ENCODE results near the gene LOXL1. TPM values are rescaled to one million over a fixed set of nuclear protein-coding genes. Genes with fewer than 3 reads are reported as not detected.

The LOXL1 gene
- total RNA-seq, 1 experiment from 2014 or later: 249 TPM

- POLR2A ChIA-PET (ENCODE audit: unreplicated experiment): no interaction called here
- H3K9me2 ChIP-seq (replicated peaks; ENCODE audit: low read length): no peaks in the 10 kb centered on the region
- no peak overlapping the region for H3K4me3 ChIP-seq (ENCODE audit: low read length)
- H3K79me2 ChIP-seq (ENCODE audit: low read length): no peaks in the 10 kb centered on the region
- intact Hi-C loops (cut with micrococcal nuclease): no loop called here
- peaks cover 19% of the 10 kb centered on the region for H3K4me1 ChIP-seq (ENCODE audit: insufficient read depth, low read length)
- no peaks in the 10 kb centered on the region for H4K20me1 ChIP-seq (ENCODE audit: low read length)
- no peak overlapping the region for H3K4me2 ChIP-seq (ENCODE audit: low read length)
- H3K27me3 ChIP-seq (ENCODE audit: low read length): no peaks in the 10 kb centered on the region
- no peak overlapping the region for H3K9ac ChIP-seq (ENCODE audit: low read length)
- no peak for TF ChIP-seq CTCF (conservative IDR thresholded peaks at IDR 0.05; ENCODE audit: low read depth, low read length)
- no peak for TF ChIP-seq EZH2phosphoT487 (IDR thresholded peaks at IDR 0.05; ENCODE audit: borderline replicate concordance, low read length)
- TF ChIP-seq EZH2 (IDR thresholded peaks at IDR 0.05; ENCODE audit: low read length, unreplicated experiment): no peak
- ATAC-seq (no peak), DNase-seq (no peak)
- no peaks in the 10 kb centered on the region for H3F3A ChIP-seq (ENCODE audit: low read length, unreplicated experiment)
- H2AFZ ChIP-seq (ENCODE audit: low read length): no peak overlapping the region
- H3K36me3 ChIP-seq (ENCODE audit: low read depth, low read length): no peaks in the 10 kb centered on the region
- CTCF ChIA-PET: no interaction called here
- BruUV-seq (replicated peaks): no TSS peak
- no peak overlapping the region for H3K27ac ChIP-seq (ENCODE audit: low read length)
- no peaks in the 10 kb centered on the region for H3K9me3 ChIP-seq (ENCODE audit: low read length)
Measured at GRCh38 chr15:73894133-73894814, 32.0 kb upstream of the LOXL1 start.

GRCh38 chr15:73897441-73898261 is 28.6 kb upstream of the LOXL1 start:
- H3K9me2 ChIP-seq (replicated peaks; ENCODE audit: low read length): no peaks in the 10 kb centered on the region
- H3F3A ChIP-seq (ENCODE audit: low read length, unreplicated experiment): no peaks in the 10 kb centered on the region
- H3K4me3 ChIP-seq (ENCODE audit: low read length): no peak overlapping the region
- ATAC-seq (peak; percentile 81), DNase-seq (peak; percentile 90)
- no peaks in the 10 kb centered on the region for H3K79me2 ChIP-seq (ENCODE audit: low read length)
- H4K20me1 ChIP-seq (ENCODE audit: low read length): no peaks in the 10 kb centered on the region
- no peaks in the 10 kb centered on the region for H3K27me3 ChIP-seq (ENCODE audit: low read length)
- H3K9ac ChIP-seq (ENCODE audit: low read length): peak overlapping the region; percentile 54
- POLR2A ChIA-PET (ENCODE audit: unreplicated experiment): interaction anchor here (0.5 kb wide), 2 partner anchors 75 to 133 kb away, joined by 3 to 15 read pairs; no protein-coding TSS in a partner anchor
- no peaks in the 10 kb centered on the region for H3K9me3 ChIP-seq (ENCODE audit: low read length)
- H3K36me3 ChIP-seq (ENCODE audit: low read depth, low read length): no peaks in the 10 kb centered on the region
- CTCF ChIA-PET: interaction anchor here (0.6 to 1.0 kb wide), 4 partner anchors 23 to 585 kb away, joined by 3 to 4 read pairs (median 3); no protein-coding TSS in a partner anchor
- peak overlapping the region; percentile 92 for H3K27ac ChIP-seq (ENCODE audit: low read length)
- peak overlapping the region; percentile 58 for H3K4me2 ChIP-seq (ENCODE audit: low read length)
- TF ChIP-seq EZH2 (IDR thresholded peaks at IDR 0.05; ENCODE audit: low read length, unreplicated experiment) (no peak), EZH2phosphoT487 (IDR thresholded peaks at IDR 0.05; ENCODE audit: borderline replicate concordance, low read length) (no peak), CTCF (conservative IDR thresholded peaks at IDR 0.05; ENCODE audit: low read depth, low read length) (peak; percentile 98)
- BruUV-seq (replicated peaks): TSS peak; percentile 54
- intact Hi-C loops (cut with micrococcal nuclease): loop anchor here (1.0 to 5.0 kb wide), 2 partner anchors 30 to 60 kb away; no protein-coding TSS in a partner anchor
- H3K4me1 ChIP-seq (ENCODE audit: insufficient read depth, low read length): peaks cover 37% of the 10 kb centered on the region
- H2AFZ ChIP-seq (ENCODE audit: low read length): peak overlapping the region; percentile 39; the same call in 1 of the 2 replicates

Data from PC-3 (cell line).